IMR-90 (cell line): ENCODE data around the gene CEP70.

Experiments used
- CHD1 ChIP-seq: IDR thresholded peaks from 2 replicates; pipeline ENCODE4 v1.6.1; 2012; ENCODE audit warnings: low read depth, low read length, improper control_type of control experiment
- CTCF ChIP-seq: conservative IDR thresholded peaks from 2 replicates; pipeline ENCODE4 v1.5.1; 2012; ENCODE audit warnings: mild to moderate bottlenecking, low read depth, low read length, improper control_type of control experiment
- FOS ChIP-seq: fragments of 150-350 bp; IDR thresholded peaks from 2 replicates; pipeline ENCODE4 v1.6.1; 2016; ENCODE audit warnings: low read depth, low read length
- MAZ ChIP-seq: IDR thresholded peaks from 2 replicates; pipeline ENCODE4 v1.6.1; 2012; ENCODE audit warnings: low read depth, mild to moderate bottlenecking, low read length, improper control_type of control experiment, moderate library complexity, borderline replicate concordance
- POLR2A ChIP-seq: IDR thresholded peaks from 2 replicates; pipeline ENCODE4 v1.6.1; 2012; ENCODE audit warnings: mild to moderate bottlenecking, low read depth, low read length
- RFX5 ChIP-seq: IDR thresholded peaks from 2 replicates; pipeline ENCODE4 v1.8.0; 2012; ENCODE audit warnings: low read depth, mild to moderate bottlenecking, low read length, moderate library complexity
- SMC3 ChIP-seq: fragments of 150-350 bp; IDR thresholded peaks from 2 replicates; pipeline ENCODE4 v1.6.1; 2016; ENCODE audit warnings: low read depth, mild to moderate bottlenecking, antibody characterized with exemption, low read length, moderate library complexity

- TF ChIP-seq CTCF (no peak), POLR2A (no peak), RFX5 (no peak), SMC3 (no peak), MAZ (no peak), CHD1 (no peak), FOS (no peak)
Measured at GRCh38 chr3:138542977-138543376, 51.1 kb downstream of the CEP70 start.
